Suprapubic skin (tissue), 3 donors: ENCODE data around the gene PPM1M.

Experiments used
- EP300 ChIP-seq: sonication (generic); formaldehyde crosslinking; IDR thresholded peaks from one replicate; pipeline ENCODE4 v1.6.1; 2017; ENCODE audit warnings: antibody characterized with exemption
- TF ChIP-seq, protein P1 (sequence below), 2 donors: fragments of 200-600 bp in 1 of 2; fragments of 450-650 bp in 1 of 2; sonication (generic) in 1 of 2; IDR thresholded peaks; one replicate each; pipeline ENCODE4 v1.5.1; 2016 to 2019; ENCODE audit warnings: antibody characterized with exemption in 2 of 2, mild to moderate bottlenecking in 1 of 2, moderate library complexity in 1 of 2

DNA sequence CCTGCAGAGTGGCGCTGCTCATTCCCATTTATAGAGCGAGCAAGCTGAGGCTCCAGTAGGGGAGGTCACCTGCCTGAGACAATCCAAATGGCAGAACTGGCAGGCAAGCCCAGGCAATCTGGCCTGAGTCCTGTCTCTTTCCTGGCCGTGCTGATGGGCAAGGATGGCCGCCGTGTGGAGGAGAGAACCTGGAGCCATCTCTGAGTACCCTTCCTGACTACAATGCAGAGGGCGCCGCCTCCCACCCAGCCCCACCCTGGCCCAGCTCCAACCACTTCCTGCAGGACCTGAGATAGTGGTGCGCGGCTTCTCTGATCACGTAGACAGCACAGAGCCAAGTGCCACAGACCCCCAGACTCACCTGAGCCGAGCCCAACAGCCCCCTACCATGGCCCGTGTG is 27.1 kb upstream of the PPM1M start:
- no peak for TF ChIP-seq EP300
- TF ChIP-seq, protein P1, sequence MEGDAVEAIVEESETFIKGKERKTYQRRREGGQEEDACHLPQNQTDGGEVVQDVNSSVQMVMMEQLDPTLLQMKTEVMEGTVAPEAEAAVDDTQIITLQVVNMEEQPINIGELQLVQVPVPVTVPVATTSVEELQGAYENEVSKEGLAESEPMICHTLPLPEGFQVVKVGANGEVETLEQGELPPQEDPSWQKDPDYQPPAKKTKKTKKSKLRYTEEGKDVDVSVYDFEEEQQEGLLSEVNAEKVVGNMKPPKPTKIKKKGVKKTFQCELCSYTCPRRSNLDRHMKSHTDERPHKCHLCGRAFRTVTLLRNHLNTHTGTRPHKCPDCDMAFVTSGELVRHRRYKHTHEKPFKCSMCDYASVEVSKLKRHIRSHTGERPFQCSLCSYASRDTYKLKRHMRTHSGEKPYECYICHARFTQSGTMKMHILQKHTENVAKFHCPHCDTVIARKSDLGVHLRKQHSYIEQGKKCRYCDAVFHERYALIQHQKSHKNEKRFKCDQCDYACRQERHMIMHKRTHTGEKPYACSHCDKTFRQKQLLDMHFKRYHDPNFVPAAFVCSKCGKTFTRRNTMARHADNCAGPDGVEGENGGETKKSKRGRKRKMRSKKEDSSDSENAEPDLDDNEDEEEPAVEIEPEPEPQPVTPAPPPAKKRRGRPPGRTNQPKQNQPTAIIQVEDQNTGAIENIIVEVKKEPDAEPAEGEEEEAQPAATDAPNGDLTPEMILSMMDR (IDR thresholded peaks at IDR 0.05): no peak
